ENCODE measurements around the gene SUN5. TPM values are rescaled to one million over a fixed set of nuclear protein-coding genes. Genes with fewer than 3 reads are reported as not detected.

SUN5 gene
- total RNA-seq, 1 donor from 2014 or later, result not detected

- ChIA-PET POLR2A (interaction anchor here (0.7 kb wide), 1 partner anchor 43 kb away, joined by 3 read pairs; no protein-coding TSS in a partner anchor), CTCF (no interaction called here)
- ATAC-seq (ENCODE audit: low read depth), result no peak
- H3K27ac Mint-ChIP-seq, result no peak overlapping the region
- intact Hi-C loops (cut with micrococcal nuclease), result no loop called here
- no peak for TF ChIP-seq CTCF (IDR thresholded peaks at IDR 0.05)
- H3K4me1 Mint-ChIP-seq, result no peaks in the 10 kb centered on the region
- no peaks in the 10 kb centered on the region for H3K27me3 Mint-ChIP-seq
- no peaks in the 10 kb centered on the region for H3K9me3 Mint-ChIP-seq
- DNase-seq, result no peak
- no peak overlapping the region for H3K4me3 Mint-ChIP-seq
- H3K36me3 Mint-ChIP-seq (ENCODE audit: low read depth), result no peaks in the 10 kb centered on the region
Observed at GRCh38 chr20:33026072-33026778, 22.0 kb upstream of the SUN5 start.

- Mint-ChIP-seq H3K4me3 (no peak overlapping the region), H3K4me1 (no peaks in the 10 kb centered on the region), H3K36me3 (ENCODE audit: low read depth) (no peaks in the 10 kb centered on the region), H3K27ac (no peak overlapping the region), H3K27me3 (no peaks in the 10 kb centered on the region), H3K9me3 (no peaks in the 10 kb centered on the region)
- POLR2A ChIA-PET, result interaction anchor here (0.7 kb wide), 1 partner anchor 44 kb away, joined by 3 read pairs; no protein-coding TSS in a partner anchor
- no peak for TF ChIP-seq CTCF (IDR thresholded peaks at IDR 0.05)
- CTCF ChIA-PET, result no interaction called here
- intact Hi-C loops (cut with micrococcal nuclease), result no loop called here
- DNase-seq (no peak), ATAC-seq (ENCODE audit: low read depth) (no peak)
Observed at GRCh38 chr20:33025318-33025876, 21.2 kb upstream of the SUN5 start.

- no peak for TF ChIP-seq CTCF (IDR thresholded peaks at IDR 0.05)
Observed at GRCh38 chr20:33024609-33025317, 20.5 kb upstream of the SUN5 start.

GRCh38 chr20:33024243-33024560, 20.0 kb upstream of the SUN5 start:
- ChIA-PET POLR2A (no interaction called here), CTCF (no interaction called here)
- no peak overlapping the region for H3K27ac Mint-ChIP-seq
- H3K36me3 Mint-ChIP-seq (ENCODE audit: low read depth), result no peaks in the 10 kb centered on the region
- no peak for TF ChIP-seq CTCF (IDR thresholded peaks at IDR 0.05)
- DNase-seq (no peak), ATAC-seq (ENCODE audit: low read depth) (no peak)
- intact Hi-C loops (cut with micrococcal nuclease), result no loop called here
- no peak overlapping the region for H3K4me3 Mint-ChIP-seq
- H3K4me1 Mint-ChIP-seq, result no peaks in the 10 kb centered on the region
- H3K9me3 Mint-ChIP-seq, result no peaks in the 10 kb centered on the region
- no peaks in the 10 kb centered on the region for H3K27me3 Mint-ChIP-seq

More at GRCh38 chr20:33024609-33025317, 20.5 kb upstream of the SUN5 start:
- H3K4me3 Mint-ChIP-seq, result no peak overlapping the region
- H3K36me3 Mint-ChIP-seq (ENCODE audit: low read depth), result no peaks in the 10 kb centered on the region
- no peak overlapping the region for H3K27ac Mint-ChIP-seq
- ATAC-seq (ENCODE audit: low read depth) (no peak), DNase-seq (no peak)
- no peaks in the 10 kb centered on the region for H3K4me1 Mint-ChIP-seq
- CTCF ChIA-PET, result no interaction called here
- no peaks in the 10 kb centered on the region for H3K9me3 Mint-ChIP-seq
- POLR2A ChIA-PET, result no interaction called here
- no peaks in the 10 kb centered on the region for H3K27me3 Mint-ChIP-seq
- intact Hi-C loops (cut with micrococcal nuclease), result no loop called here

GRCh38 chr20:33023439-33024242, 19.4 kb upstream of the SUN5 start:
- intact Hi-C loops (cut with micrococcal nuclease), result no loop called here
- TF ChIP-seq CTCF (IDR thresholded peaks at IDR 0.05), result no peak
- DNase-seq, result no peak
- ChIA-PET CTCF (no interaction called here), POLR2A (no interaction called here)
- ATAC-seq (ENCODE audit: low read depth), result no peak
- Mint-ChIP-seq H3K27ac (no peak overlapping the region), H3K4me3 (no peak overlapping the region), H3K36me3 (ENCODE audit: low read depth) (no peaks in the 10 kb centered on the region), H3K9me3 (no peaks in the 10 kb centered on the region), H3K27me3 (no peaks in the 10 kb centered on the region), H3K4me1 (no peaks in the 10 kb centered on the region)
